Thymus (tissue), 11 donors: ENCODE data around the gene KCP. TPM values are rescaled to one million over a fixed set of nuclear protein-coding genes. Genes with fewer than 3 reads are reported as not detected.

Source experiments
- DNase-seq, 9 donors: peaks; one replicate each; pipeline ENCODE4 v3.0.0-alpha.2; 2013; ENCODE audit warnings: low spot score in 9 of 9, low read depth in 6 of 9, missing footprints in 1 of 9
- H3K27ac ChIP-seq, 2 donors: one replicate each; pipeline ENCODE4 v1.5.1; 2013; ENCODE audit warnings: control low read depth in 1 of 2, low read depth in 1 of 2, low read length in 1 of 2, mild to moderate bottlenecking in 1 of 2, moderate library complexity in 1 of 2
- H3K27me3 ChIP-seq, 2 donors: one replicate each; pipeline ENCODE4 v1.5.1; 2013; ENCODE audit warnings: low read length in 1 of 2; ENCODE audit not compliant: control insufficient read depth in 2 of 2, insufficient read depth in 1 of 2
- H3K36me3 ChIP-seq, 2 donors: one replicate each; pipeline ENCODE4 v1.5.1; 2013; ENCODE audit warnings: low read length in 1 of 2, mild to moderate bottlenecking in 1 of 2, moderate library complexity in 1 of 2; ENCODE audit not compliant: control insufficient read depth in 2 of 2, insufficient read depth in 2 of 2
- H3K4me1 ChIP-seq, 2 donors: one replicate each; pipeline ENCODE4 v1.5.1; 2013; ENCODE audit warnings: low read length in 2 of 2; ENCODE audit not compliant: control insufficient read depth in 2 of 2, insufficient read depth in 2 of 2
- H3K4me3 ChIP-seq, 2 donors: one replicate each; pipeline ENCODE4 v1.5.1; 2013; ENCODE audit warnings: low read length in 2 of 2, control low read depth in 1 of 2, mild to moderate bottlenecking in 1 of 2
- H3K9me3 ChIP-seq, 2 donors: one replicate each; pipeline ENCODE4 v1.5.1; 2013; ENCODE audit warnings: low read length in 1 of 2, mild to moderate bottlenecking in 1 of 2; ENCODE audit not compliant: control insufficient read depth in 2 of 2, insufficient read depth in 1 of 2
- WGBS: extraction: QIAGEN DNeasy Blood & Tissue Kit; methylation state at CpG from one replicate; pipeline ENCODE4 v1.1.7; 2013; 5-methylcytosine and 5-hydroxymethylcytosine counted together
- polyA plus RNA-seq: library from polyadenylated mRNA; stranded (reverse); fragments of 200-250 nt; gene quantifications from one replicate; pipeline ENCODE4 v1.2.3, GENCODE V29; 2013
- total RNA-seq: library from RNA; stranded (reverse); fragments of 120-200 nt; gene quantifications from one replicate; pipeline ENCODE4 v1.2.4, GENCODE V29; 2013
- donor health status: healthy.

KCP gene
- total and polyA plus RNA-seq, 2 donors: 0.09 to 0.34 TPM

GRCh38 chr7:128872394-128872824 is 38.1 kb downstream of the KCP start:
- Histone ChIP-seq H3K4me1 (peaks cover 13 to 20% of the 10 kb centered on the region in 2 donors), H3K27me3 (peaks cover 10 to 42% of the 10 kb centered on the region in 2 donors), H3K4me3 (no peak overlapping the region), H3K27ac (no peak overlapping the region), H3K36me3 (no peaks in the 10 kb centered on the region), H3K9me3 (no peaks in the 10 kb centered on the region)
- 95% methylated on average over 13 of the region's 13 CpGs for WGBS
- no peak for DNase-seq

GRCh38 chr7:128871050-128871449 is 39.5 kb downstream of the KCP start:
- Histone ChIP-seq H3K4me1 (peaks cover 13 to 23% of the 10 kb centered on the region in 2 donors), H3K27ac (no peak overlapping the region), H3K36me3 (peaks cover 1 to 6% of the 10 kb centered on the region in 2 donors), H3K27me3 (peaks cover 10 to 42% of the 10 kb centered on the region in 2 donors), H3K4me3 (no peak overlapping the region), H3K9me3 (peaks cover 0 to 2% of the 10 kb centered on the region in 2 donors)
- WGBS: 99% methylated on average over 5 of the region's 5 CpGs
- DNase-seq: no peak

GRCh38 chr7:128869944-128870285 is 40.6 kb downstream of the KCP start:
- peak overlapping the region in 1 of 2 donors; percentile 51 for H3K4me3 ChIP-seq
- peaks cover 0 to 3% of the 10 kb centered on the region in 2 donors for H3K9me3 ChIP-seq
- DNase-seq: peak in 1 of 9 donors; percentile 40
- H3K27me3 ChIP-seq: peaks cover 10 to 42% of the 10 kb centered on the region in 2 donors
- 6% methylated on average over 30 of the region's 30 CpGs for WGBS
- H3K36me3 ChIP-seq: peaks cover 12 to 17% of the 10 kb centered on the region in 2 donors
- H3K4me1 ChIP-seq: peaks cover 13 to 23% of the 10 kb centered on the region in 2 donors
- H3K27ac ChIP-seq: no peak overlapping the region

DNA sequence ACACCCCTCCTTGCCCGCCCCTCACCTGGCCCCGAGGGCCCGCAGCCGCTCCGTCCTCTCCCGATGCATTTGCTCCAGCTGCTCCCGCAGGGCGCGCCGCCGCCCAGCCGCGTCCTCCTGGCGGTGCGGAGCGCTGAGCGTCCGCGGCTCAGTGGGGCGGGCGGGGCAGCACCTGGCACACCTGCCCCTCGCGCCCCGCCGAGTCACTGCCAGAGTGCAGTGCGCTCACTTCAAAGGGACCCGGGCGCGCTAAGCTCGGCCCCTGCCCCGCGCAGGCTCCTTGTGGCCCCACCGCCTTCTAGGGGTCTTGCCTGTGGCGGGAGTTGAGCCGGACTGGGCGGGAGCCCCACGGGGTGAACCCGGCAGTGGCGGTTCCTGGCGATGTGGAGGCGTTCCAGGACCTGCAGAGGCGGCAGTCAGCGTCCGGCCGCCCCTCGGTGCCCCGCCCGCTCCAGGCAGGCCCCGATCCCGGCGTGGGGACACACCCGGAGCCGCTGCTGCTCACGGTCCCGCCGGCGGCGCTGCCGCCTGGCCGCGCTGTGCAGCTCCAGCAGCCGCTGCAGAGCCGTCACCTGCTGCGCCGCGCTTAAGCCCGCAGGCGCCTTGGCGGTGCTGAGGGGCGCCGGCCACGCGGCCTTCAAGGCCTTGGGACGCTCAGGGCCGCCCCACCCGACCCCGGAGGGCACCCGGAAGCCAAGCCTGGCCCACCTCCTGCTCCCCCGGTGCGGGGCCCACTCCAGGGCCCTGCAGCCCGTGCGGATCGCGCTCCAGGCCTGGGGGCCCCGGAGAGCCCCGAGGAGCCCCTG is 41.2 kb downstream of the KCP start:
- H3K27ac ChIP-seq: no peak overlapping the region
- peaks cover 14 to 18% of the 10 kb centered on the region in 2 donors for H3K36me3 ChIP-seq
- peaks cover 10 to 42% of the 10 kb centered on the region in 2 donors for H3K27me3 ChIP-seq
- peak in 5 of 9 donors; percentile 21 to 57 (median 34) for DNase-seq
- H3K4me3 ChIP-seq: peak overlapping the region; percentile 32 to 51
- H3K9me3 ChIP-seq: peaks cover 0 to 3% of the 10 kb centered on the region in 2 donors
- WGBS: 1% methylated on average over 86 of the region's 86 CpGs
- H3K4me1 ChIP-seq: peaks cover 13 to 23% of the 10 kb centered on the region in 2 donors

- Histone ChIP-seq H3K27me3 (peaks cover 10 to 42% of the 10 kb centered on the region in 2 donors), H3K9me3 (peaks cover 0 to 3% of the 10 kb centered on the region in 2 donors), H3K27ac (no peak overlapping the region), H3K4me1 (peaks cover 17 to 28% of the 10 kb centered on the region in 2 donors), H3K4me3 (peak overlapping the region in 1 of 2 donors; percentile 51), H3K36me3 (peaks cover 14 to 18% of the 10 kb centered on the region in 2 donors)
- WGBS: 64% methylated on average over 13 of the region's 13 CpGs
- DNase-seq: no peak
Measured at GRCh38 chr7:128868624-128869137, 41.8 kb downstream of the KCP start.

- WGBS: 95% methylated on average over 11 of the region's 11 CpGs
- Histone ChIP-seq H3K4me3 (no peak overlapping the region), H3K27ac (no peak overlapping the region), H3K4me1 (peaks cover 22 to 28% of the 10 kb centered on the region in 2 donors), H3K27me3 (peaks cover 10 to 42% of the 10 kb centered on the region in 2 donors), H3K9me3 (peaks cover 0 to 3% of the 10 kb centered on the region in 2 donors), H3K36me3 (peaks cover 14 to 18% of the 10 kb centered on the region in 2 donors)
- DNase-seq: no peak
Measured at GRCh38 chr7:128867842-128868623, 42.5 kb downstream of the KCP start.

GRCh38 chr7:128867241-128867640 is 43.3 kb downstream of the KCP start:
- H3K4me1 ChIP-seq: peaks cover 22 to 31% of the 10 kb centered on the region in 2 donors
- WGBS: 95% methylated on average over 4 of the region's 4 CpGs
- H3K9me3 ChIP-seq: peaks cover 0 to 3% of the 10 kb centered on the region in 2 donors
- H3K36me3 ChIP-seq: peaks cover 14 to 18% of the 10 kb centered on the region in 2 donors
- H3K27me3 ChIP-seq: peaks cover 10 to 38% of the 10 kb centered on the region in 2 donors
- no peak overlapping the region for H3K27ac ChIP-seq
- H3K4me3 ChIP-seq: no peak overlapping the region
- DNase-seq: no peak

DNA sequence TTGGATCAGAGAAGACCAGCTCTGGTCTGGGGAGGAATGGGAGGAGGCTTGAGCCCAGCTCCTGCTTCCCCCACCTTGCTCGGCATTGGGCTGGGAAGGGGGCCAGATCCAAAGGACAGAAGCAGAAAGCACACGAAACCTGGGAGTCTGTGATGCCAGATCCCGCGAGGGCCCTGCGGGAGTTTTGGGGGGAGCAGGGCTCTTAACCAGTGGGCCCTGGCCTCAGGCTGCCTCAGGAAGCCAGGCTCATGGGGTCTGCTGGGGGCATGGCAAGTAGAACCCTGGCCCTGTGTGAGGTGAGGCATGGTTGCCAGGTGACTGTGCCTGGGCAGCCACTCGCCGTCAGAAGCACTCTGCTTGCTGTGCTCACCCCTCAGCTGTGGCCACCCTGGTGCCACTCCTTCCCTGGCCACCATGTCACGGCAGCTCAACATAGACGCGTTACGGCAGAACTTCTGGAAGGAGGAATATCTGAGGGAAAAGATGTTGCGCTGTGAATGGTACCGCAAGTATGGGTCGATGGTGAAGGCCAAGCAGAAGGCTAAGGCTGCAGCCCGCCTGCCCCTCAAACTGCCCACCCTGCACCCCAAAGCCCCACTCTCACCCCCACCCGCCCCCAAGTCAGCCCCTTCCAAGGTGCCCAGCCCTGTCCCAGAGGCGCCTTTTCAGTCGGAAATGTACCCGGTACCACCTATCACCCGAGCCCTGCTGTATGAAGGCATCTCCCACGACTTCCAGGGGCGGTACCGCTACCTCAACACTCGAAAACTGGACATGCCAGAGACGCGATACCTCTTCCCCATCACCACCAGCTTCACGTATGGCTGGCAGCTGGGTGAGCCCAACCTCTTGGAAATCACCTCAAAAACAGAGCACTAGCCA is 44.3 kb downstream of the KCP start:
- no peak overlapping the region for H3K27ac ChIP-seq
- no peak overlapping the region for H3K4me3 ChIP-seq
- H3K4me1 ChIP-seq: peaks cover 22 to 33% of the 10 kb centered on the region in 2 donors
- DNase-seq: no peak
- WGBS: 97% methylated on average over 27 of the region's 27 CpGs
- peaks cover 10 to 34% of the 10 kb centered on the region in 2 donors for H3K27me3 ChIP-seq
- H3K36me3 ChIP-seq: peaks cover 14 to 18% of the 10 kb centered on the region in 2 donors
- peaks cover 0 to 3% of the 10 kb centered on the region in 2 donors for H3K9me3 ChIP-seq
